GM18505 (cell line): ENCODE results near the gene ACTL7B.
"Not testable (repeated sequence)": the region's sequence is repeated elsewhere in the genome, so short reads cannot be mapped to it uniquely, and the experiment has no call there.

Source experiments
- ATAC-seq: cut with Tn5 transposase; IDR thresholded peaks from one replicate; pipeline ENCODE4 v1.9.1; 2021; ENCODE audit not compliant: unreplicated experiment
- POLR2A ChIP-seq: IDR thresholded peaks from 4 replicates; pipeline ENCODE4 v1.6.1; 2011; ENCODE audit warnings: borderline replicate concordance; ENCODE audit not compliant: insufficient read depth, insufficient read length; ENCODE audit errors: extremely low read depth

Gene ACTL7B

GRCh38 chr9:108855888-108856287 is at the start of gene ACTL7B:
TSS of gene ACTL7B (minus strand) at chr9:108855986. CDS start at chr9:108855930, 56 bp downstream.
- no peak for TF ChIP-seq POLR2A

DNA sequence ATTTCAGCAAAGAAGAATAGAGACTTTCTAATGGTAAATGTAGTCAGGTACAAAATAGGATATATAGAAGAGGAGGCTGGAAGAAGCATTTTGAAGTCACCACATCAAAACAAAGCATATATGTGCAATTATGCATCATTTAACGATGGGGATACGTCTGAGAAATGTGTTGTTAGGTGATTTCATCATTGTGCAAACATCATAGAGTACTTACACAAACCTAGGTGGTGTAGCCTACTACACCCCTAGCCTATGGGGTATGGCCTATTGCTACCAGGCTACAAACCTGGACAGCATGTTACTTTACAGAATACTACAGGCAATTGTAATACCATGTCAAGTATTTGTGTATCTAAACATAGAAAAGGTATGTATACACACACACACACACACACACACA is 49.7 kb upstream of the ACTL7B start:
- ATAC-seq: no peak

More at GRCh38 chr9:108855888-108856287, at the start of gene ACTL7B:
- no peak for ATAC-seq

DNA sequence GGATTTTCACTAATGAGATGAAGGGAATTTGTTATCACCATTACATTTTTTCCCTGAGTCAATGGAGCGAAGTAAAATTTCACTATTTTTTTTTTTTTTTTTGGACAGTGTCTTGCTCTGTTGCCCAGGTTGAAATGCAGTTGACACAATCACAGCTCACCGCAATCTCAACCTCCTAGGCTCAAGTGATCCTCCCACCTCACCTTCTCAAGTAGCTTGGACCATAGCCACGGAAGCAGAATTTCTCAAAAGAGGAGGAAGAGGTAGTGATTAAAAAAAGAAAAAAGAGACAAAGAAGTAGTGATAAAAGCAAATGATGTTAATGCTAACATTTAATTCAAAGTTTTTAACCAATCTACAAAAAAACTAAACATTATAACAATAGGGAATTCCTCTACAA is 48.4 kb upstream of the ACTL7B start:
- no peak for ATAC-seq
- TF ChIP-seq POLR2A: no peak

More for the DNA sequence above, 49.7 kb upstream of the ACTL7B start:
- TF ChIP-seq POLR2A: no peak

DNA sequence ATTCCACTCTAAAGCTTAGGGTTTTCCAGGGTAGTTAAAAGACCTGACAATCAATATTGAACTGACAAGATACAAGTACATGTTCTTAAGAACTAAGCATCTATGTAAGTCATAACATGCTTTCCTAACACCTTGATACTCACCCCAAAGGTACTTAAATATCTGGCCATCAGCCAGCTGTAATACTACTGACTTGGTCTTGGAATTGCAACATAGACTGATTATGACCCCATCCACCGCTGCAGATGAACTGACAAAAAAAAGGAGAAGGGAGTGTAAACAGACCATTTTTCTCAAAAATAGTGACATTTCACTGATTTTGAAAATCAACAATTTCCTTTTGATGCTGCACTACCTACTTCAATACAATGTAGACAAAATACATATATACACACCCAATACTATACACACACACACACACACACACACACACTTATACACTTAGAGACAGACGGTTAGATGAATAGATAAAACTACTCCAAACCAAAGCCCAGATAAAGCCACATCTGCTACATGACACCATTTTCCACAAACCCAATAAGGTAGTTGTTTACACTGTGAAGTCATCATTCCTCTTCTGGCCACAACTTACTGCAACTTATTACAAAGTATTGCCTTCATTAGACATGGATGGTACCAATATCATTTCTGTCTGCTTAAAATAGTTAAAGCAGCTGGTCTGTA is 47.8 kb upstream of the ACTL7B start:
- no peak for TF ChIP-seq POLR2A
- no peak for ATAC-seq

DNA sequence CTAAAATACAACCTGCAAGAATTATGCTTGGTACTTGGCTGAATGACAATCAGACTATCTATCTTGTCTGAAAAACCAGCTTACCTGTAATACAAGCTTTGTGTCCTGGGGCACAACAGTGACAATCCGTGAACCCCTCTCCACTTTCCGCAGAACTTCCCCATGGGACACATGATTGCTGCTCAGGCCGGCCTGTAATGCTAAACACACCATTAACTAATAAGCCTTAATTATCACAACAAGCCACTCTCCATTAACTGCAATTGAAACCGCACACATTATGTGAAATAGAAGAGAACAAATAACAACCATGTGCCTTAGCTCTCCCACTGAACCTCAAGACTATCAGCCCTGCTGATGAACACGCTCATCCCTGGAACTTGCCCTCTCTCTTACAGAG is 44.4 kb upstream of the ACTL7B start:
- no peak for ATAC-seq
- TF ChIP-seq POLR2A: no peak

GRCh38 chr9:108899023-108899695 is 43.4 kb upstream of the ACTL7B start:
- not testable (repeated sequence) for ATAC-seq

DNA sequence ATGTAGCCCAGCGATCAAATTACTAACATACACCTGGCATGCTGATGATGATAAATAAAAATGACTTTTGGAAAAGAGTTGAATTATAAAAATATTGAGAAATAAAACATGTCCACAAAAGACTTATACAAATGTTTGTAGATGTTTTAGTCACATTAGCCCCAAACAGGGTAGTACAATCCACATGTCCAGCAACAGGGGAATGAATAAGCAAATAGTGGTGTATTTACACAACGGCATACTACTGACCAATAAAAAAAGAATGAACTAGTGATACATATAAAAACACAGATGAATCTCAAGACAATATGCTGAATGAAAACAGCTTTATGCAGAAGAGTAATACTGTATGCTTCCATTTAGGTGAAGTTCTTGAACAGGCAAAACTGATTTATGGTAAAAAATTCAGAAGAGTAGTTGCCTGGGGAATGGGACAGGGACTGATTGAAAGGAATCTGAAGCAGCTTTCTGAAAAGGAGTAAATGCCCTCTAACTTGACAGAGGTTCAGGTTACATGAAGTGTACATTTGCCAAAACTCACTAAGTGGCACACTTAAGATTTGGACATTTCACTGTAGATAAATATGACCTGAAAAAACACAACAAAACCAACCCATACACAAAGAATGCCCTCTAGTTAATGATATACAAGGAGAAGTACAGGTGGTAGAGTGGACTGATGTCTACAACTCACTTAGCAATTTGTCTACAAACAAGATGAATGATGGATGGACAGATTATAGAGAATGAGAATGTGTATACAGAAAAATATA is 41.7 kb upstream of the ACTL7B start:
- TF ChIP-seq POLR2A: no peak
- ATAC-seq: no peak

DNA sequence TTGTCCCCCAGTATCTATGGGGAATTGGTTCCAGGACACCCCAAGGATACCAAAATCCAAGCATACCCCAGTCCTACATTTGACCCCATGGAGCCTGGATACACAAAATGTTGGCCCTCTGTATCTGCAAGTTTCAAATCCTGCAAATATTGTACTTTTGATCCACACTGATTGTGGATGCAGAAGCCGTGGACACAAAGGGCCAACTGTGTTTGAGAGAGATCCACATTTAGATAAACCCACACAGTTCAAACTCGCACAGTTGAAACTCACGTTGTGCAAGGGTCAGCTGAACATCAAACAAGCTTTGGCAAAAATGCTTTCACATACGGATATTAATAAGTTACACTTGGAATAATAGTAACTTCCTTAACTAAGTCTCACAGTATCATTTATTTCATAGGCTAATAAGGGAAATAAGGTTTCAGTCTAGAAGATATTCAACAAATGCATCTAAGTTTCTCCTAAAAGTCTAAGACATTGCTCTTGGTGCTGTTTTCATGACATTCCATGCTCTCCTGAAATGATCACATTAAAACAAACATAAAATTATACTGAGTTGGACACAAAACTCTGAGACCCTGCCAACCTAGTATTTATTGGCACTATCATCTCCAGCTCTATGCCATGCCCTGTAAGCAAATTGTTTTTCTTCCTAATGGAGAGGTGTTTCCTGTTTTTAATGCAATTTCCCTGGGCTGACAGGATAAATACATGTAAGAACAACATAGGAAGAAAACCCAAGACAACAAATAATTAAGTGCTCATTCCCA is 38.6 kb upstream of the ACTL7B start:
- TF ChIP-seq POLR2A: no peak
- ATAC-seq: no peak

- no peak for TF ChIP-seq POLR2A
- ATAC-seq: no peak
Measured at GRCh38 chr9:108889649-108890067, 33.9 kb upstream of the ACTL7B start.

DNA sequence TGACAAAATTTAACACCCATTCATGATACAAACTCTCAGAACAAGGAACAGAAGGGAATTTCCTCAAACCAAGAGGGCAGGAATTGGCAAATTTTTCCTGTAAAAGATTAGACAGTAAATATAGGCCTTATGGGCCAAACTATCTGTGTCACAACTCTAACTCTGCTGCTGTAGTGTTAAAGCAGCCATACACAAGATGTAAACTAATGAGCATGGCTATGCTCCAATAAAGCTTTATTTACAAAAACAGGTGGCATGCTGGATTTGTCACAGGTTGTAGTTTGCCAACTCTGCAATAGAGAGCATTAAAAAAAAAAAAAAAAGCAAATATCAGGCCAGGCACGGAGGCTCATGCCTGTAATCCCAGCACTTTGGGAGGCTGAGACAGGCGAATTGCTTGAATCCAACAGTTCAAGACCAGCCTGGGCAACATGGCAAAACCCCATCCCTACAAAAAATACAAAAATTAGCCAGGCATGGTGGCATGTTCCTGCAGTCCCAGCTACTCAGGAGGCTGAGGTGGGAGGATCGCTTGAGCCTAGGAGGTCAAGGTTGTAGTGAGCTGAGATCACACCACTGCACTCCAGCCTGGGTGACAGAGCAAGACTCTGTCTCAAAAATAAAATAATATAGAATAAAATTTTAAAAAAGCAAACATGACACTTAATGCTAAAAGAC is 30.9 kb upstream of the ACTL7B start:
- ATAC-seq: not testable (repeated sequence)

DNA sequence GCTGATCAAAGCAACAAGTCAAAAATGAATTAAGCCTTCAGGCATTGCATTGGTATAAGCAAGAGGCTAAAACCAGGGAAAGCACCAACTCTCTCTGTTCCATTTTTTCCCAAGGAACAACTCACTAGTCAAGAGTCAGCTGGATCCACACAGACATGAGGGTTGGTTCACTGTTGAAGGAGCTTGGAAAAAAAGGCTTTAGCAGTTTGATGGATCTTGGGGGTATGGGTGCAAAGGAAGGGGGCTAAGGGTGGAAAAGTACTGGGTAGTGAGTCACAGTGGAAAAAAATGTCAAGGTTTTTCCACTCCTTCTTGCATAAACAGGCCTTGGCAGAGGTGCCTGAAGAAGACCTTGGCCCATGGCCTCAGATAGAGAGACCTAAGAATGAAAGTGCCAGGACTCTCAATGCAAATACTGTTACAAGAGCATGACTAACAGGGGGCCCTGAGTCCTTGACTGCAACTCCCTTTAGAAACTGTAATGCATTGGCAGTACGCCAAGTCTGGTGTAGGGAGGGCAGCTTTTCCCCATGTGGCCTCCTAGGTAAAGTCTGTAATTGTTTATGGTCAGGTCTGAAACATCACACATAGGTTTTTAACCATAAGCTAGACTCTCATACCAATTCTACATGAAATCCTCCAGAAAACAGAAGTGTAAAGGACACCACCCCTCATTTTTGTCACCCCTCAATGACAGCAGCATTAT is 30.0 kb upstream of the ACTL7B start:
- ATAC-seq: peak; percentile 98
- no peak for TF ChIP-seq POLR2A

DNA sequence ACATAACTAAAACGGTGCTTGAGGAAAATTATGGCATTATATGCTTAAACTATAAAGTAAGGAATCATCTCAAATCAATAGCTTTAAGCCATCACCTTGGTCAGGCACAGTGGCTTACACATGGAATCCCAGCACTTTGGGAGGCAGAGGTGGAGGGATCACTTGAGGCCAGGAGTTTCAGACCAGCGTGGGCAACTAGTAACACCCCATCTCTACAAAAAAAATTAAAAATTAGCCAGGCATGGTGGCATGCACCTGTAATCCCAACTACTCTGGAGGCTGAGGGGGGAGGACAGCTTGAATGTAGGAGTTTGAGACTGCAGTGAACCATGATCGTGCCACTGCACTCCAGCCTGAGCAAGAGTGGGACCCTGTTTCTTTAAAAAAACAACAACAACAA is 28.9 kb upstream of the ACTL7B start:
- TF ChIP-seq POLR2A: no peak
- ATAC-seq: no peak
